ENCODE results near the gene KRT16.
"Not testable (repeated sequence)": the region's sequence is repeated elsewhere in the genome, so short reads cannot be mapped to it uniquely, and the experiment has no call there.

KRT16 gene

DNA sequence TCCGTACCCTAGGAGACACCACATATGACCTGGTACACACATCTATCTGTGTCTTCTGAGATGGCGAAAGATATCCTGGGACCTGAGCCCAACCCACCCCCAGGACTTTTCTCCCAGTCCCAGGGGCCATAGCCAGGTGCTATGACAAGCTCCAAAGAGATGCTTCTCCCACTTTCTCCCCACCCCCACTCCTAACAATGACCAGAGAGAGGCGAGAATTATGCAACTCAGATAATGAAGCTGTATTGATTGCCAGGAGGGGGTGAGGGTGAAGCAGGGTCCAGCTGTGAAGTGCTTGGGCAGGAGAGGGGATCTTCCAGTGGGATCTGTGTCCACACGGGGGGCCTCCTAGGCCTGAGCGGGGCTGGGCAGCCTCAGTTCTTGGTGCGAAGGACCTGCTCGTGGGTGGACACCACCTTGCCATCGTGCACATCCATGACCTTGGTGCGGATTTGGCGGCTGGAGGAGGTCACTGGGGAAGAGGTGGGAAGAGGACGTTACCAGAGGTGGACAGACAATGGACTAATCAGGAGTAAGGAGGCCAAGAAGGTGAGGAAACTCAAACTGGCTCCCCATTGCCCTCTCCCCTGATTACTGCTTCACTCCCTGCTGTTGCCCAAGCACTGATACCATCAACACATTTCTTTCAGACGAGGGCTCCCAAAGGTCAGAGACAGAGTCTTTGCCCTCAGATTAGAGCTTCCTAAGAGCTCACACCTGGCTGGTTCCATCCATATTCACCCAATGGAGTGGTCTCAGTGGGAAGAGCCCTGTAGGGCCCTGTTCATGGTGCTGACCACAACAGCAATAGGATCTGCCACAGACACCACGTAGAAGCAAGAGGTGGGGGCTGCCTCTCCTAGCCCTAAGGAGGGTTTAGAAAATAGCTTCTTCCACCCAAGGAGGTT, 30.3 kb downstream of the KRT16 start:
- DNase-seq, result not testable (repeated sequence)

DNA sequence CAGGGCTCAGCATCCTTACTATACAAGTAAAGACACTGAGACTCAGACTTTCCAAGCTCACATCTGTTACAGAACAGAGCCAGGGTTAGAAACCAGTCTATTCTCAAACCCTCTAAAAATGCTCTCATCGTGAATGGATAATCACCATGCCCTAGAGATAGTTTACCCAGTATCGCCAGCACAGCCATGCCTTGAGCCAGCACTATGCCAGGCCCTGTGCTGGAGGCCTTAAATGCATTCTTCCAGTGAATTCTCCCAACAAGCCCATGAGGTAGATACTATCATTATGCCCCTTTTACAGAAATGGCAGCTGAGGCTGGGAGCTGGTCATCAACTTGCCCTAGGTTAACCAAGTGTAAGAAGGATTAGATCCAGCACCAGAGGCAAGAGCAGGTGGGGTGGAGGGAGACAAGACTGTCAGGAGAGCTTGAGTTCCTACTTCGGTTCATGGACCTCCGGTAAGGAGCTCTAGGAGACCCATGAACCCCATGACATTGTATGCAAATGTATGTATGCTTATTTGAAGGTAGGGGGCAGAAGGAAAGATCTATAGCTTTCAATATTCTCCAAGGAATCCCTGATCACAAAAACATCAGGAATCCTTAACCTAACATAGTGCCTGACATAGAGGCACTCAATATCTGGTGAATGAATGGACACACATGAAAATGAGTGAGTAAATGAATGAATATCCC, 31.1 kb downstream of the KRT16 start:
- DNase-seq, result no peak

GRCh38 chr17:41580687-41581365, 31.7 kb downstream of the KRT16 start:
- DNase-seq, result no peak

DNA sequence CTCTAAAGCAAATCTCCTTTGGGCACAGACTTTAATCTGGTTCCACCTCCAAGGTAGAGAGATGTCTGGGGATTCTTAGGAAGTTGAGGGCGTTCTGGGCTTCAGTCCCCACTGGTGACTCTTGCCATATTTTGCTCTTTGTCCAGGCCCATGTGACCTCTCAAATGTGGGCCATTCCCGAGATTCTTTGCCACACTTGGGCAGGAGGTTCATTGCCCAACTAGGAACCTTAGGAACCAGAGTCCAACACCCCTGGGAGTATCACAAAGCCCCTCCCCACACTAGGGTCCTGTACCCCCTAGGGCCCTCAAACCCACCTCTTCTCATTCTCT, 32.4 kb downstream of the KRT16 start:
- DNase-seq, result no peak

DNA sequence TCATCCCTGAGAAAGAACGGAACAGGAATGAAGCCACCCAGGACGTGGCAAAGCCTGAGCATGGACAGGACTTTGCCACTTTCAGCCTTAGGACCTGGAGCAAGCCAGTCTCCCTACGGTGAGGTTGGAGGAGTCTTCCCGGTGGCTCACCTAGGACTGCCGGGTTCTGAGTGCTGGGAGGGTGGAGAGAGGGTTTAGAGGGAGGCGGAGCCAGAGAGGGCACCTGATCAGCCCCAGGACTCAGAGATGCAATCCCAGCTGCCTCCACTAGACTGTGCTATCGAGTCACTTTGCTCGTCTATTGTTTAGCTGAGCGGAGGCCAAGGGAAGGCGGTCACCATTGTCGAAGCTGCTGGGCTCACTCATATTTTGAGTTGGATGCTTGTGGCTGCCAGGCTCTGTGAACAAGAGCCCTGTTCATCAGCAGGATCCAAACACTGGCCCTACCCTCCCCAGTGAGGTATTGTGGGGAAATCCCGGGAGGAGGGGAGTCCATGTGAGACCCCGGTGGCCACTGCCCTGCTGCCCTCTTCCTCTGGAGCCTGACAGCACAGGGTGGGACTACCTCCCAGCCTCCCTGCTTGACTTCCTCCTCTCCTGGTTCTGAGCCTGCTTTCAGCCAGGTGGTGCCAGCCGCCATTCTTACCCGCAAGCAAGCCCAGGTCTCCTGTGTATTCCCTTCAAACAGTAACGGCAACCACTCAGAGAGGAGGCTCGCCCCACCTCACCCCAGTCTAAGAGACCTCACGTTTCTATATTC, 32.9 kb downstream of the KRT16 start:
- DNase-seq, result peak; percentile 72

GRCh38 chr17:41578971-41579370, 33.6 kb downstream of the KRT16 start:
- DNase-seq, result no peak

- DNase-seq, result no peak
Measured at GRCh38 chr17:41578538-41578937, 34.0 kb downstream of the KRT16 start.

DNA sequence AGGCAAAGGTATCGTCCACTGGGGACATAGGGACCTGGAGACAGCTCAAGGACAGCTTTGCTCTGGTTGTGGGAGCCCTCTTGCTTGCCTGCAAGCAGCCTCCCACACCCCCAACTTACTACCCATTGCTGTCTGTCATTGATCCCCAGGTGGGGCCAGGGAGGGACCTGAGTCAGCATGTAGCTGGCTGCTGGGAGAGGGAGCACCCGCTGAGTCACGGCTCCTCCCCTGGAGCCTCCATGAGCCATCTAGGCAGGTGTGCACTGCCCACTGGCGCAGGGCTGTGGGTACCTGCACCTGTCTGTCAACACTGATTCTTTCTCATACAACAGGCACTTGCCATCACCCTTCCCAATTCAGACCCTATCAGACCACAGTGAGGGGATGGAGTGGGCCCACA, 35.8 kb downstream of the KRT16 start:
- DNase-seq, result not testable (repeated sequence)

DNA sequence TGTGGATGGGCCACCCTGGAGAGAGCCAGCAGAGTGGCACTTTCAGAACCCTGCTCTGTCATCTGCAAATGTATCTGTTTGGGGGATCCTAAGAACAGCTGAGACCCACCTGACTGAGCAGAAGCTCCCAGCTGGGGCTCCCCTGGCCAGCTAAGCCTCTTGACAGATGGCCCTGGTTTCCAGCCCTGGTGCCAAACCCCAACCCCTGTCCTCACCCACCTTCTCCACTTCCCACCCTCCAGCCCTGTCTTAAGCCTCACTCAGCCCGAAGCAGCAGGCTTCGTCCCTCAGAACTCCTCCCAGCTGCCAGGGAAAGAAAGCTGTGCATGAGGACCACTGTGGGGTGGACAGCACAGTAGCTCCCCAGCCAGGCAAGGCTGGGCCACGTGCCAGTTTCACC, 37.2 kb downstream of the KRT16 start:
- DNase-seq, result no peak

DNA sequence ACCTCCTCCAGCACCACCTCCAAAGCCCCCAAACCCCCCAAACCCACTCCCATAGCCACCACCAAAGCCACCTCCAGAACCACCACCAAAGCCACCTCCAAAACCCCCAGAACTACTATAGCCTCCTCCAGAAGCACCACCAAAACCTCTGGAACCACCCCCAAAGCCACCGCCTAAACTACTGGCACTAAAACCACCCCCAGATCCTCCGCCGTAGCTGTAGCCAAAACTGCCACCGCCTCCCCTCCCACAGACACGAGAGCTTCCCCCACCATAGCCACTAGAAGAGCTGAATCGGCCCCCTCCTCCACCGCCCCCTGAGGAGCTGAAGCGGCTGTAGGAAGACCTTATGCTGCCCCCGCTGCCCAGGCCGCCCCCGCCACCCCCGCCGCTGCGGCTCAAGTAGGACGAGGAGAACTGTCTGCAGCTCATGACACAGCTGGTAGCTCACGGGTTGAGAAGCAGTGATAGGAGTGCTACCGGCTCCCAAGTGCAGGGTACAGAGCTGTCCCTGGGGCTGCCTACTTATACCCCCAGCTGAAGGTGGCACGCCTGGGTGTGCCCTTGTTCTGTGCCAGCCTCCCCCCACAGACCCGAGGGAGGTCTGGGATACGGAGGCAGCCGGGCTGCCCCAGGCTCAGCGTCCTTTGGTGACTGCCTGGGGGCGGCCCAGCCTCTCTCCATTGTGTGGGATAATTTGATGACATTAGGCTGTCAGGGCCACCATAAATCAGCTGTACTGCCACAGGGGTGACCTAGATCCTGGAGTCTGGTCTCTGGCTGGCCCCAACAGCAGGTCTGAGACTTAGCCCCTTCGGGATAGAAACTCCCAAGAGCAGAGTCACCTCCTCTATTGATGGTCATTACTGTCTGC, 40.8 kb downstream of the KRT16 start, which contains the start of gene KRT9:
Gene KRT9, minus strand, starts transcription at position 499 of the 874 bp plus-strand sequence. Its CDS starts 67 bp downstream, at position 432.
- DNase-seq, result no peak

DNA sequence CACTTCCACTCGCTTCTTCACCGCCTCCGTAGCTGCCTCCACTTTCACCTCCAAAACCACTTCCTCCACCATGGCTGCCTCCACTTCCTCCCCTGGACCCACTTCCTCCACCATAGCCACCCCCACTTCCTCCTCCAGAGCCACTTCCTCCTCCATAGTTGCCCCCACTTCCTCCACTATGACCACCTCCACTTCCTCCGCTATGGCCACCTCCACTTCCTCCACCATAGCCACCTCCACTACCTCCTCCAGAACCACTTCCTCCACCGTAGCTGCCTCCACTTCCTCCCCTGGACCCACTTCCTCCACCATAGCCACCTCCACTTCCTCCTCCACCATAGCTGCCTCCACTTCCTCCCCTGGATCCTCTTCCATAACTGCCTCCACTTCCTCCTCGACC, 45.2 kb downstream of the KRT16 start:
- DNase-seq, result no peak

- no peak for DNase-seq
Measured at GRCh38 chr17:41565338-41565737, 47.2 kb downstream of the KRT16 start.

GRCh38 chr17:41563607-41564170, 48.9 kb downstream of the KRT16 start:
- DNase-seq, result no peak

DNA sequence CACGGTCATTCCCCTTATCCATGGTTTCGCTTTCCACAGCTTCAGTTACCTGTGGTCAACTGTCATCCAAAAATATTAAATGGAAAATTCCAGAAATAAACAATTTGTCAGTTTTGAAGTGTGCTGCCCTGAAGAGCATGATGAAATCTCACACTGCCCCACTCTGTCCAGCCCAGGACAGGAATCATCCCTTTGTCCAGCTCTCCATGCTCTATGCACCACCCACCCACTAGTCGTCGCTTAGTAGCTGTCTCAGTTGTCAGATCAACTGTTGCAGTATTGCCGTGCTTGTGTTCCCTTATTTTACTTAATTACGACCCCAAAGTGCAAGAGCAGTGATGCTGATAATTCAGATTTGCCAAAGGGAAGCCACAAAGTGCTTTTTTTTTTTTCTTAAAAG, 51.0 kb downstream of the KRT16 start:
- DNase-seq, result no peak

Data from right kidney (tissue), 1 donor.